ENCODE data around the gene LOXL3.

The LOXL3 gene

GRCh38 chr2:74482801-74483674 is 70.7 kb downstream of the LOXL3 start, which contains the start of the genes CCDC142 and TTC31:
CCDC142 (minus strand) TSS chr2:74482998; CDS start chr2:74482837, 161 bp downstream.
TTC31 (plus strand) TSS chr2:74483081; CDS start chr2:74483096, 15 bp downstream.
- DNase-seq, result peak; percentile 98

All from femur (tissue), 1 donor.